ENCODE data around the gene ANO9. TPM values are rescaled to one million over a fixed set of nuclear protein-coding genes. Genes with fewer than 3 reads are reported as not detected.

Gene ANO9
- total RNA-seq, 2 donors from 2014 or later, result 0.11 to 0.75 TPM

DNA sequence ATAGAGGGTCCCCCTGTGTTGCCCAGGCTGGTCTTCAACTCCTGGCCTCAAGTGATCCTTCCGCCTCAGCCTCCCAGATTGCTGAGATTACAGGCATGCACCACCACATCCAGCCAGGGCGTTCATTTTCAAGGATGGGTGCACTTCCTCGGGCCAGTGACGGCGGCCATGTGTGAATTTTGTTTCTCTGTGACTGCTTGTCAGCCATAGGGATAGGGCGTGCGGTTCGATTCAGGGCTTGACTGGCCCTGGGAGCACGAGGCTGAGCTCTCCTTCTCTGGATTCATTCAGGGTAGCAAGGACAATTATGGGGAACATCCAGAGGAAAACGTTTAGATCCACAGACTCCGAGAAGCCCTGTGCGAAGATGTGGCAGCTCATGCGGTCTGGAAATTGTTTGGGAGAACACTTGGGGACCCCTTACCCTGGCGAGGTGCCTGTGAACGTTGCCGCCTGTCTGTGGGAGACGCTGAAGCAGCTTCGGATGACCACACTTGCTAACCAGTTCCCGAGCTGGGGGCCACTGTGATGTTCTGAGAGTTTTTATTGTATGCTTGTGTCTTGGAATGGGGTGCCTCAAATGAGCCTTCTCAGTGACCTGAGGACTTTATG is 11.2 kb upstream of the ANO9 start:
- DNase-seq (ENCODE audit: low spot score), result no peak
- Histone ChIP-seq H3K27me3 (no peaks in the 10 kb centered on the region), H3K27ac (no peak overlapping the region), H3K9me3 (no peaks in the 10 kb centered on the region), H3K4me3 (no peak overlapping the region), H3K36me3 (peaks cover 16% of the 10 kb centered on the region), H3K4me1 (peaks cover 4 to 44% of the 10 kb centered on the region in 2 donors)
- TF ChIP-seq, protein P1, sequence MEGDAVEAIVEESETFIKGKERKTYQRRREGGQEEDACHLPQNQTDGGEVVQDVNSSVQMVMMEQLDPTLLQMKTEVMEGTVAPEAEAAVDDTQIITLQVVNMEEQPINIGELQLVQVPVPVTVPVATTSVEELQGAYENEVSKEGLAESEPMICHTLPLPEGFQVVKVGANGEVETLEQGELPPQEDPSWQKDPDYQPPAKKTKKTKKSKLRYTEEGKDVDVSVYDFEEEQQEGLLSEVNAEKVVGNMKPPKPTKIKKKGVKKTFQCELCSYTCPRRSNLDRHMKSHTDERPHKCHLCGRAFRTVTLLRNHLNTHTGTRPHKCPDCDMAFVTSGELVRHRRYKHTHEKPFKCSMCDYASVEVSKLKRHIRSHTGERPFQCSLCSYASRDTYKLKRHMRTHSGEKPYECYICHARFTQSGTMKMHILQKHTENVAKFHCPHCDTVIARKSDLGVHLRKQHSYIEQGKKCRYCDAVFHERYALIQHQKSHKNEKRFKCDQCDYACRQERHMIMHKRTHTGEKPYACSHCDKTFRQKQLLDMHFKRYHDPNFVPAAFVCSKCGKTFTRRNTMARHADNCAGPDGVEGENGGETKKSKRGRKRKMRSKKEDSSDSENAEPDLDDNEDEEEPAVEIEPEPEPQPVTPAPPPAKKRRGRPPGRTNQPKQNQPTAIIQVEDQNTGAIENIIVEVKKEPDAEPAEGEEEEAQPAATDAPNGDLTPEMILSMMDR (IDR thresholded peaks at IDR 0.05), result no peak

DNA sequence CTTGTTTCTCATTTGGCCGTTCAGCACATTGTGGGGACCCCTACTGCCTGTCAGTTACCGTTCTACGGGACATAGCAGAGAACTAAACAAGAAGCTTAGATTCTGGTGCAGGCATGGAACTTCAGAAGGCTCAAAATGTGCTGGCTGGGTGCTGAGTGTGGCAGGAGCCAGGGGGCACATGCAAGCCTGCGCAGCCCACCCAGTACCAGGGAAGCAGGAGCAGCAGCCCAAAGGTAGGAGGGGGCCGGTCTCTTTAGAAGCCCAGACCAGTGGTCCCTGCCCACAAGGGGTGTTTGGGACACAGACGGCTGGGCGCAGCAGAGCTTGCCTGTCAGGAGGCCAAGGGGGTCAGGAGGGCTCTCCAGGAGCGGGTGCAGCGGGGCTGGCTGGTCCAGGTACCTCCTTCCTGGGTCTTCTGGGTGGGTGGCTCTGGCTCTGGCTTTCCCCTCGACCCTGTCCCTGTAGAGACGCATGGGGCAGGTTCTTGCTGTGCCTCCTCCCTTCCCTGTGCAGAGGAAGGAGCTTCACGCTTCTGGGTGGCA is 10.5 kb upstream of the ANO9 start:
- no peak overlapping the region for H3K27ac ChIP-seq
- peaks cover 4 to 49% of the 10 kb centered on the region in 2 donors for H3K4me1 ChIP-seq
- H3K4me3 ChIP-seq, result no peak overlapping the region
- no peak for DNase-seq (ENCODE audit: low spot score)
- H3K36me3 ChIP-seq, result peaks cover 16% of the 10 kb centered on the region
- no peaks in the 10 kb centered on the region for H3K27me3 ChIP-seq
- no peaks in the 10 kb centered on the region for H3K9me3 ChIP-seq
- TF ChIP-seq, protein P1 (IDR thresholded peaks at IDR 0.05), result no peak

DNA sequence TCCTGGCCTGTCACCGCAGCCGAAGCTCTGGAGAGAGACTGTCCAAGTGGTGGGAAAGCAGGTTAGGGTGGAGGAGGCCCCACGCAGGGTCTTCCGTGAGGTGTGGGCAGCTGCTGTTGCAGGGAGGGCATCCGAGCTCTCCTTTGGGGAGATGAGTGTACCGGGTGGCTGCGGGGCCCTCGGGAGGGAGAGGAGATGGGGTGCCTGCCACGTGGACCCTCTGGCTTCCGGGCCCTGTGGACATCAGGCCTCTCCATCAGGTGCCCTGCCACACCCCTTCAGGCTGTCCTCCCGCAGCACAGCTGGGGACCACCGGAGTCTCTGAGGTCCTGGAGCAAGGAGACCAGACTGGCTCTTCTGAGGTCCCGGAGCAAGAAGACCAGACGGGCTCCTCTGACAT is 9.9 kb upstream of the ANO9 start:
- Histone ChIP-seq H3K27me3 (no peaks in the 10 kb centered on the region), H3K9me3 (no peaks in the 10 kb centered on the region), H3K4me1 (peaks cover 4 to 49% of the 10 kb centered on the region in 2 donors), H3K27ac (peak overlapping the region in 1 of 2 donors; percentile 91), H3K36me3 (peaks cover 16% of the 10 kb centered on the region), H3K4me3 (peak overlapping the region in 1 of 2 donors; percentile 91)
- DNase-seq (ENCODE audit: low spot score), result no peak
- TF ChIP-seq, protein P1 (IDR thresholded peaks at IDR 0.05), result no peak

DNA sequence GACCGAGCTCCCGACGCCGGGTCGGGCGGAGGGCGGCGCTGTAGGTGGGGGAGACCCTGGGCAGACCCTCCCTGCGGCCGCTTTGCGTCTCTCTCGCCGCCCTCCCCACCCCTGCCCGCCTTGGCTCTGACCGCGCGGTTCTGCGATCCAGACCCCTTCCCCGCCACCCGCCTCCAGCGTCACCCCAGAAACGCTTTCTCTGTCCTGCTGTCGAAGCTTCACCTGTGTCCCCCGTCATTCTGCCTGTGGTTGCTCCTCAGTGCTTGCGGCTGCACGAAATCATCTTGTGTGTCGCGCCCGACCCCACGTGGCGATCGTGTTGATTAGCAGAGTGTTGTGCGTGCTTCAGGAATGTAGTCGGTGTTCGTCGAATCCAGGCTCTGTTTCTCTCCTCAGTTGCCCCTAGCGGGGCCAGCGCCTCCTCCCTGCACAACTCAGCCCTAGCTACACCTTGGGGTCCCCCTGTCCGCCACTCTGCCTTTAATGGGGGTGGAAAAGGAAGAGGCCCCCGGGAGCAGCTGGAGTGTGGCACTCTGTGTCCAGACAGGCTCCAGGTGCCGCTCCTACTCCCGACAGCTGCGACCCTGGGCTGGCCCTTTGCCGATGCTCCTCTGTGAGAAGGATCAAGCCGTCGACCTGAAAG is 9.1 kb upstream of the ANO9 start:
- no peaks in the 10 kb centered on the region for H3K27me3 ChIP-seq
- peak; percentile 69 for DNase-seq (ENCODE audit: low spot score)
- peak overlapping the region; percentile 91 to 93 for H3K27ac ChIP-seq
- peaks cover 4 to 49% of the 10 kb centered on the region in 2 donors for H3K4me1 ChIP-seq
- peak overlapping the region; percentile 61 to 91 for H3K4me3 ChIP-seq
- H3K9me3 ChIP-seq, result no peaks in the 10 kb centered on the region
- peaks cover 16% of the 10 kb centered on the region for H3K36me3 ChIP-seq
- TF ChIP-seq, protein P1 (IDR thresholded peaks at IDR 0.05), result peak in 1 of 2 donors; percentile 25

DNA sequence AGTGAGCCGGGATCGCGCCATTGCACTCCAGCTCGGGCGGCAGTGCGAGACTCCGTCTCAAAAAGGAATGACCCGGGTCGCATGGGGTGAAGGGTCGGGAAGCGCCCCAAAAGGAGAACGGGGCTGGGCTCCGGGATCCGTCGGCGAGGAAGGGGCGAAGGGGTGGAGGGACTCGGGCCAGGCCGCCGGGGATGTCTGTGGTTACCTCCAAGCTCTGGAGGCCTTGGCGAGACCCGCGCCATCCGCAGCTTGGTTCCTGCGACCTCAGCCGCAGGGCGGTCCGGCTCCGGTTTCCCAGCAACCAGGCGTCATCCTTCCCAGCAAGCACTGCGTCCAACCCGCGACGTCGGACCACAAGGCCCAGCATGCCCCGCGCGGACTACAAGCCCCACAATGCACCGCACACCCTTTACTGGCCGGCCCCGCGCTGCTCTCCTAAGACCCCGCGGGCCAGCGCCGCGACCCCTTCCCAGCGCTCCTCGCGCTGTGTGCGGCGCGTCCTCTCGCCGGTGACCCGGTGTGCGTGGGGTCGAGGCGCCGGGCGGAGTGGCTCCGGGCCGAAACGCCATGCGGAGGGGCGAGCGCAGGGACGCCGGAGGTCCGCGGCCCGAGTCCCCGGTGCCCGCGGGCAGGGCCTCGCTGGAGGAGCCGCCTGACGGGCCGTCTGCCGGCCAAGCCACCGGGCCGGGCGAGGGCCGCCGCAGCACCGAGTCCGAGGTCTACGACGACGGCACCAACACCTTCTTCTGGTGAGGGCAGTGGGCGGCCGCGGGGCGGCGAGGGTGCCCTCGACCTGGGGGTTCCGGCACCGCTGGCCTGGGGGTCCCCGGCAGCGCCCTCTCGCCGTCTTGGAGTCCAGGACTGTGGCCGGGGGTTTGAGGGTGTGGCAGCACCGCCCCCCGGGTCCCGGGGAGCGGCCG is 8.3 kb upstream of the ANO9 start, which contains the start of gene PTDSS2:
TSS of gene PTDSS2 (plus strand) at position 391 of the 920 bp plus-strand sequence. CDS start at position 568, 177 bp downstream.
- H3K27me3 ChIP-seq, result no peaks in the 10 kb centered on the region
- peak; percentile 97 for DNase-seq (ENCODE audit: low spot score)
- H3K27ac ChIP-seq, result peak within 1 kb of the TSS; percentile 91 to 93
- peak within 1 kb of the TSS; percentile 61 to 91 for H3K4me3 ChIP-seq
- H3K4me1 ChIP-seq, result peaks cover 4 to 42% of the 10 kb centered on the region in 2 donors
- peaks cover 16% of the 10 kb centered on the region for H3K36me3 ChIP-seq
- TF ChIP-seq, protein P1 (IDR thresholded peaks at IDR 0.05), result no peak
- H3K9me3 ChIP-seq, result no peaks in the 10 kb centered on the region

All from right atrium auricular region (tissue), 2 donors.